Measurements from ENCODE around the gene UPK3B. TPM values are rescaled to one million over a fixed set of nuclear protein-coding genes. Genes with fewer than 3 reads are reported as not detected.
A peak's percentile ranks its signal among the peaks of the same experiment; 100 is the strongest.
"Not testable (repeated sequence)": the region's sequence is repeated elsewhere in the genome, so short reads cannot be mapped to it uniquely, and the experiment has no call there.

Gene UPK3B
- total RNA-seq, 1 experiment from 2014 or later: 6.0 TPM

GRCh38 chr7:76473097-76473496 is 37.3 kb upstream of the UPK3B start:
- H3K36me3 Mint-ChIP-seq (ENCODE audit: insufficient read depth, unreplicated experiment); BruUV-seq (replicated peaks); H3K27me3 Mint-ChIP-seq (ENCODE audit: unreplicated experiment); intact Hi-C loops (cut with micrococcal nuclease; ENCODE audit: unreplicated experiment); H3K27ac Mint-ChIP-seq (ENCODE audit: unreplicated experiment); CTCF ChIA-PET; H3K4me1 Mint-ChIP-seq (ENCODE audit: low read depth, unreplicated experiment); DNase-seq; H3K9me3 Mint-ChIP-seq (ENCODE audit: low read depth, unreplicated experiment); H3K4me3 Mint-ChIP-seq (ENCODE audit: low read depth, unreplicated experiment): not testable (repeated sequence)

DNA sequence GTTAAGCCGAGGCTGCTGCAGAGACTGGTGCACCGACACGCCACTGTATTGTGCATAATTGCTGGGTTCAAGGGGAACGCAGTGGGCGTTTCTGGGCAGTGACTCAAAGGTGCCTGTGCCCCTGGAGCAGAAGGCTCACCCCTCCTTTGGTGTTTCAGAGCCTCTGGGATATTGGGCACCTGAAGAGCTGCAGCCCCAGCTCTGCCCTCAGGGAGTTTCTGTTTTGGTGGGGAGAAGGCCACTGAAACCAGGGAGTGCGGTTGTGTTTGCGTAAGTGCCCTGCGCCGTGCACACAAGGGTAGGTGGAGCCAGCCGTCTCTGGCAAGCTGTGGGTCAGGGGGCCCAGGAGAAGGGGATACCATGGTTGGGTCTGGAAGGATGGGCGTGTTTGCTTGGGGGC is 34.1 kb upstream of the UPK3B start:
- intact Hi-C loops (cut with micrococcal nuclease; ENCODE audit: unreplicated experiment); H3K27ac Mint-ChIP-seq (ENCODE audit: unreplicated experiment); BruUV-seq (replicated peaks); H3K36me3 Mint-ChIP-seq (ENCODE audit: insufficient read depth, unreplicated experiment); DNase-seq; H3K9me3 Mint-ChIP-seq (ENCODE audit: low read depth, unreplicated experiment); H3K4me3 Mint-ChIP-seq (ENCODE audit: low read depth, unreplicated experiment); H3K27me3 Mint-ChIP-seq (ENCODE audit: unreplicated experiment); H3K4me1 Mint-ChIP-seq (ENCODE audit: low read depth, unreplicated experiment); CTCF ChIA-PET: not testable (repeated sequence)

DNA sequence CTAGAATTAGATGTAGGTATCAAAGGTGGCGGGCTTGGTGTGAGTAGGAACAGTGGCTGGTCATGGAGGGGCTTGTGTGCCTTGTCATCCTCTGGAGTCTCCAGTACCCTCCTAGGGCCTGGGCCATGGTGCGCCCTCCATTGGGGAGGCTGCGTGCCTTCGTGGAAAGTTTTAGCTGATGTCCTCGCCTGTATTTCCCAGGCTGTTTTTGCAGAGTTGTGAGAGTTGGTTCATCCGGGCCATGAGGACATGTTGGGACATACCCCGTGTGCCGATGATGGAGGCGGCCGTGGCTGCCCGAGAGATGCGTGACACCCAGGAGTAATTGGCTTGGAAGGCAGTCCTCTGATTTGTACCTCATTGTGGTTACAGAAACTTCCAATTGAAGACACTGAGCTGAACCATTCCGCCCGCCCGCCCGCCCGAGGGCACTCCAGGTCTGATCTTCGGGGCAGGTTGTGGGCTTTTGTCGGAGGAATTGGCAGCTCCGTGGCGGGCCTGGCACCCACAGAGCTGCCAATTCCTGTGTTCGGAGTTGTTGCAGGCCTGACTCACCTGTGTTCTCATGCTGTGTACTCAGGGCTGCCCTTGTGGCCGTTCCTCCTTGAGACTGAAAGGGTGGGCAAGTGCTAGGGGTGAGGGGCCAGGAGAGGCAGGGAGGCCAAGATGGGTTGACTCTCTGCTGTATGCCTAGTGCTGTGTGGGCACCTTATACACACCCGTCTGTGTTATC is 33.4 kb upstream of the UPK3B start:
- H3K4me3 Mint-ChIP-seq (ENCODE audit: low read depth, unreplicated experiment); H3K9me3 Mint-ChIP-seq (ENCODE audit: low read depth, unreplicated experiment); H3K36me3 Mint-ChIP-seq (ENCODE audit: insufficient read depth, unreplicated experiment); BruUV-seq (replicated peaks); H3K27ac Mint-ChIP-seq (ENCODE audit: unreplicated experiment); DNase-seq; CTCF ChIA-PET; intact Hi-C loops (cut with micrococcal nuclease; ENCODE audit: unreplicated experiment); H3K27me3 Mint-ChIP-seq (ENCODE audit: unreplicated experiment); H3K4me1 Mint-ChIP-seq (ENCODE audit: low read depth, unreplicated experiment): not testable (repeated sequence)

DNA sequence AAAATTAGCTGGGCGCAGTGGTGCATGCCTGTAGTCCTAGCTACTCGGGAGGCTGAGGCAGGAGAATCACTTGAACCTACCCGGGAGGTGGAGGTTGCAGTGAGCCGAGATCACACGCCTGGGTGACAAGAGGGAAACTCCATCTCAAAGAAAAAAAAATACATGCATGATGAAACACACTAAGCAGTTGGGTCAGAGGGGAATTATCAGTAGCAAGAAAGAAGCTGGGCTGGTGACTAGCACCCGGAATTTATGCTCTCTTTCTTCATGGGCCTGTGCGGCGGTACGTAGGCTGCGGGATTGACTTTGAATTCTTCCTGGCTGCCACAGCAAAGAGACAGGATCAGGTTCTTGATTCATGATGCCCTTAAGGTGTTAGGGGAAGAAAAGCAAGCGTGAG is 30.7 kb upstream of the UPK3B start:
- DNase-seq; H3K4me1 Mint-ChIP-seq (ENCODE audit: low read depth, unreplicated experiment); H3K27ac Mint-ChIP-seq (ENCODE audit: unreplicated experiment); H3K27me3 Mint-ChIP-seq (ENCODE audit: unreplicated experiment); CTCF ChIA-PET; intact Hi-C loops (cut with micrococcal nuclease; ENCODE audit: unreplicated experiment); H3K9me3 Mint-ChIP-seq (ENCODE audit: low read depth, unreplicated experiment); BruUV-seq (replicated peaks); H3K4me3 Mint-ChIP-seq (ENCODE audit: low read depth, unreplicated experiment); H3K36me3 Mint-ChIP-seq (ENCODE audit: insufficient read depth, unreplicated experiment): not testable (repeated sequence)

- H3K4me3 Mint-ChIP-seq (ENCODE audit: low read depth, unreplicated experiment); intact Hi-C loops (cut with micrococcal nuclease; ENCODE audit: unreplicated experiment); H3K9me3 Mint-ChIP-seq (ENCODE audit: low read depth, unreplicated experiment); H3K27me3 Mint-ChIP-seq (ENCODE audit: unreplicated experiment); DNase-seq; H3K27ac Mint-ChIP-seq (ENCODE audit: unreplicated experiment); BruUV-seq (replicated peaks); CTCF ChIA-PET; H3K36me3 Mint-ChIP-seq (ENCODE audit: insufficient read depth, unreplicated experiment); H3K4me1 Mint-ChIP-seq (ENCODE audit: low read depth, unreplicated experiment): not testable (repeated sequence)
Observed at GRCh38 chr7:76480403-76481253, 29.7 kb upstream of the UPK3B start.

DNA sequence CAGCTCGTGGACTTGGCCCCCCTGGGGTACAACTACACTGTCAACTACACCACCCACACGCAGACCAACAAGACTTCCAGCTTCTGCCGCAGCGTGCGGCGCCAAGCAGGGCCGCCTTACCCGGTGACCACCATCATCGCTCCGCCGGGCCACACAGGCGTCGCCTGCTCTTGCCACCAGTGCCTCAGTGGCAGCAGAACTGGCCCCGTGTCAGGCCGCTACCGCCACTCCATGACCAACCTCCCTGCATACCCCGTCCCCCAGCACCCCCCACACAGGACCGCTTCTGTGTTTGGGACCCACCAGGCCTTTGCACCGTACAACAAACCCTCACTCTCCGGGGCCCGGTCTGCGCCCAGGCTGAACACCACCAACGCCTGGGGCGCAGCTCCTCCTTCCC is 27.7 kb upstream of the UPK3B start:
- H3K4me3 Mint-ChIP-seq (ENCODE audit: low read depth, unreplicated experiment); DNase-seq; H3K27ac Mint-ChIP-seq (ENCODE audit: unreplicated experiment); H3K4me1 Mint-ChIP-seq (ENCODE audit: low read depth, unreplicated experiment); H3K9me3 Mint-ChIP-seq (ENCODE audit: low read depth, unreplicated experiment); intact Hi-C loops (cut with micrococcal nuclease; ENCODE audit: unreplicated experiment); H3K27me3 Mint-ChIP-seq (ENCODE audit: unreplicated experiment); CTCF ChIA-PET; H3K36me3 Mint-ChIP-seq (ENCODE audit: insufficient read depth, unreplicated experiment): not testable (repeated sequence)
- TSS peak; percentile 47 for BruUV-seq (replicated peaks)

GRCh38 chr7:76483081-76483480 is 27.3 kb upstream of the UPK3B start:
- DNase-seq; H3K27ac Mint-ChIP-seq (ENCODE audit: unreplicated experiment); CTCF ChIA-PET; intact Hi-C loops (cut with micrococcal nuclease; ENCODE audit: unreplicated experiment); H3K9me3 Mint-ChIP-seq (ENCODE audit: low read depth, unreplicated experiment); H3K4me3 Mint-ChIP-seq (ENCODE audit: low read depth, unreplicated experiment); BruUV-seq (replicated peaks); H3K4me1 Mint-ChIP-seq (ENCODE audit: low read depth, unreplicated experiment); H3K27me3 Mint-ChIP-seq (ENCODE audit: unreplicated experiment); H3K36me3 Mint-ChIP-seq (ENCODE audit: insufficient read depth, unreplicated experiment): not testable (repeated sequence)

GRCh38 chr7:76484456-76484855 is 25.9 kb upstream of the UPK3B start:
- H3K4me1 Mint-ChIP-seq (ENCODE audit: low read depth, unreplicated experiment): not testable (repeated sequence)

DNA sequence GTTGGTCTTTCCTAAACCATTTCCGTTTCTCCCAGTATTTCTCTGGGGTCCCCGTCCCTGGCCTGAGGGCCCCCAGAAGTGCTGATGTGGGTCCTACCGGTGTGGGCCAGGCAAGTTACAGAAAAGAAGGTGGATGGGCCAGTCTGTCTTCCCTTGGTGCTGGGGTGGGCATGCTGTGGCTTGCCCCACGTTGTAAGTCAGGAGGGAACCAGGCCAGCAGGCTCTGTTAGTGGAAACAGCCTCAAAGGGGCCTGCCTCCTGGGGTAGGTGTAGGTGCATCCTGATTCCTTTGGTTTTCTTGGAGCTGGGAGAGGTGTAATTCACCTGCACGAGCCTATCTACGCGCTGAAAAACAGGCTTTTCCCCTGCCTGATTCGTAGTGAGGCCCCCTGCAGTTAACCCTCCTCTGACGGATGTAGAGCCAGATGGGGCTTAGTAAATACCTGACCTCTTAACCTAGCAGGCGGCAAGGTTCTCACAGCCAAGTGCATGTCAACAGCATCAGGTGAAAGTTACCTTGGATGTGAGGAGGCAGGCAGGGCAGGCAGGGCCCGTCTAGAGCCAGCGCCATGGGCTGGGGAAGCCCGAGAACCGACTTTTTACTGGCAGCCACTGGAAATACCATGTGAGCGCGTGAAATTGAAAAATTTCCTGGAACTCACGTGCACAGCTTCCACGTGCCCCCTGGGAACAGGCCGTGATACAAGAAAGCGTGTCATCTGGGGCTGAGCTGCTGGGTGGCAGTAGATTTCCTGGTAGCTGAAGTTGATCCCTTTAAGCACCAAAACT is 24.3 kb upstream of the UPK3B start:
- CTCF ChIA-PET; DNase-seq; BruUV-seq (replicated peaks); H3K4me3 Mint-ChIP-seq (ENCODE audit: low read depth, unreplicated experiment); H3K9me3 Mint-ChIP-seq (ENCODE audit: low read depth, unreplicated experiment); H3K36me3 Mint-ChIP-seq (ENCODE audit: insufficient read depth, unreplicated experiment); H3K27me3 Mint-ChIP-seq (ENCODE audit: unreplicated experiment); intact Hi-C loops (cut with micrococcal nuclease; ENCODE audit: unreplicated experiment); H3K27ac Mint-ChIP-seq (ENCODE audit: unreplicated experiment); H3K4me1 Mint-ChIP-seq (ENCODE audit: low read depth, unreplicated experiment): not testable (repeated sequence)

More at GRCh38 chr7:76484456-76484855, 25.9 kb upstream of the UPK3B start:
- H3K9me3 Mint-ChIP-seq (ENCODE audit: low read depth, unreplicated experiment); H3K36me3 Mint-ChIP-seq (ENCODE audit: insufficient read depth, unreplicated experiment); CTCF ChIA-PET; intact Hi-C loops (cut with micrococcal nuclease; ENCODE audit: unreplicated experiment); BruUV-seq (replicated peaks); H3K27me3 Mint-ChIP-seq (ENCODE audit: unreplicated experiment); DNase-seq; H3K4me3 Mint-ChIP-seq (ENCODE audit: low read depth, unreplicated experiment); H3K27ac Mint-ChIP-seq (ENCODE audit: unreplicated experiment): not testable (repeated sequence)
